HEK293 (cell line): ENCODE data around the gene COX8A.

Experiments used
- PRDM1 ChIP-seq: fragments of 450-650 bp; formaldehyde crosslinking; IDR thresholded peaks from 2 replicates; pipeline ENCODE4; 2016; ENCODE audit warnings: missing biosample characterization, missing genetic modification characterization
- TF ChIP-seq, protein P1 (sequence below): fragments of 450-650 bp; IDR thresholded peaks from 2 replicates; pipeline ENCODE4 v1.5.1; 2018; ENCODE audit warnings: missing biosample characterization, mild to moderate bottlenecking, missing genetic modification characterization
- TF ChIP-seq, protein P2 (sequence below): fragments of 450-650 bp; formaldehyde crosslinking; optimal IDR thresholded peaks from 2 replicates; pipeline ENCODE3; 2016; ENCODE audit warnings: missing biosample characterization, mild to moderate bottlenecking, missing genetic modification characterization

DNA sequence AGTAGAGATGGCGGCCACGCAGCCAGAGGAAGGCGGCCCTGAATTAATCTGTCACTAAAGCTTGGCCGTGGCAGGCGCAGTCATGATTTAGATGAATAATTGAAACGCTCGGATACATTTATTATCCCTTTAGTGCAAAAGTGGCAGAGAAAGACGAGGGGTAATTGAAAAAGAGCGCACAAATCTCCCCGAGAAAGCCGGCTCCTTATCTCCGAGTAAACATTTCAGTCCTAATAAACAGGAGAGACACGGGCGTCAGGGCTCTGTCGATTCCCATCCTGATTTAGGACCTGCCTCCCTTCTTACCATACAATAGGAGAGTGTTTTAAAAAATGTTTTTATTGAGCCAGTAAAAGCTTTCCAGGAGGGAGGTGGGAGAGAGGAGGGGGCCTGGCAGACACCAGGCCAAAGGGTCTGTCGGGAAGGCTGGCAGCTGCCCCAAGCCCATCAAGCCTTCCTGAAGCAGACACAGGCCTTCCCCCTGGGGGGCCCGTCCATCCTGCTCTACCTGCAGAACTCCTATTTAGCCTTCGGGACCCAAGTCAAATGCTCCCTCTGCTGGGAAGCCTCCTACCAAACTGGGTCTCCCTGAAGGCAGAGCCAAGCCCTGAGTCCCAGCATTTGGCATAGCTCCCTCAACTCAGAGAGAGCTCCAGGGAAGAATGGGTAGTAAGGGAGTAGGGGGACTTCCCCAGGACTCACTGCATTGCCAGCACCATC, 34.7 kb downstream of the COX8A start:
- TF ChIP-seq, protein P1, sequence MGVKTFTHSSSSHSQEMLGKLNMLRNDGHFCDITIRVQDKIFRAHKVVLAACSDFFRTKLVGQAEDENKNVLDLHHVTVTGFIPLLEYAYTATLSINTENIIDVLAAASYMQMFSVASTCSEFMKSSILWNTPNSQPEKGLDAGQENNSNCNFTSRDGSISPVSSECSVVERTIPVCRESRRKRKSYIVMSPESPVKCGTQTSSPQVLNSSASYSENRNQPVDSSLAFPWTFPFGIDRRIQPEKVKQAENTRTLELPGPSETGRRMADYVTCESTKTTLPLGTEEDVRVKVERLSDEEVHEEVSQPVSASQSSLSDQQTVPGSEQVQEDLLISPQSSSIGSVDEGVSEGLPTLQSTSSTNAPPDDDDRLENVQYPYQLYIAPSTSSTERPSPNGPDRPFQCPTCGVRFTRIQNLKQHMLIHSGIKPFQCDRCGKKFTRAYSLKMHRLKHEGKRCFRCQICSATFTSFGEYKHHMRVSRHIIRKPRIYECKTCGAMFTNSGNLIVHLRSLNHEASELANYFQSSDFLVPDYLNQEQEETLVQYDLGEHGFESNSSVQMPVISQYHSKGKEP (tag by site-specific recombination): no peak
- TF ChIP-seq, protein P2, sequence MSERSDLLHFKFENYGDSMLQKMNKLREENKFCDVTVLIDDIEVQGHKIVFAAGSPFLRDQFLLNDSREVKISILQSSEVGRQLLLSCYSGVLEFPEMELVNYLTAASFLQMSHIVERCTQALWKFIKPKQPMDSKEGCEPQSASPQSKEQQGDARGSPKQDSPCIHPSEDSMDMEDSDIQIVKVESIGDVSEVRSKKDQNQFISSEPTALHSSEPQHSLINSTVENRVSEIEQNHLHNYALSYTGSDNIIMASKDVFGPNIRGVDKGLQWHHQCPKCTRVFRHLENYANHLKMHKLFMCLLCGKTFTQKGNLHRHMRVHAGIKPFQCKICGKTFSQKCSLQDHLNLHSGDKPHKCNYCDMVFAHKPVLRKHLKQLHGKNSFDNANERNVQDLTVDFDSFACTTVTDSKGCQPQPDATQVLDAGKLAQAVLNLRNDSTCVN (tag by site-specific recombination): no peak
- TF ChIP-seq PRDM1 (tag by site-specific recombination): no peak
